GM12891 (cell line): ENCODE data around the gene GNB1.

ENCODE experiments used
- PAX5 ChIP-seq: IDR thresholded peaks from 2 replicates; pipeline ENCODE4 v1.6.1; 2011; ENCODE audit warnings: low read length, moderate library complexity, mild to moderate bottlenecking; ENCODE audit not compliant: insufficient read depth, severe bottlenecking
- POLR2A ChIP-seq: IDR thresholded peaks from 2 replicates; pipeline ENCODE4 v1.6.1; 2011; ENCODE audit warnings: low read depth, low read length, control low read depth
- POLR2AphosphoS5 ChIP-seq: IDR thresholded peaks from 2 replicates; pipeline ENCODE4 v1.6.1; 2011; ENCODE audit warnings: low read depth, low read length, control low read depth
- POU2F2 ChIP-seq: IDR thresholded peaks from 2 replicates; pipeline ENCODE4 v1.6.1; 2011; ENCODE audit warnings: low read depth, mild to moderate bottlenecking, control low read depth, low read length, moderate library complexity
- TAF1 ChIP-seq: IDR thresholded peaks from 2 replicates; pipeline ENCODE4 v1.6.1; 2011; ENCODE audit warnings: low read depth, low read length, control low read depth

DNA sequence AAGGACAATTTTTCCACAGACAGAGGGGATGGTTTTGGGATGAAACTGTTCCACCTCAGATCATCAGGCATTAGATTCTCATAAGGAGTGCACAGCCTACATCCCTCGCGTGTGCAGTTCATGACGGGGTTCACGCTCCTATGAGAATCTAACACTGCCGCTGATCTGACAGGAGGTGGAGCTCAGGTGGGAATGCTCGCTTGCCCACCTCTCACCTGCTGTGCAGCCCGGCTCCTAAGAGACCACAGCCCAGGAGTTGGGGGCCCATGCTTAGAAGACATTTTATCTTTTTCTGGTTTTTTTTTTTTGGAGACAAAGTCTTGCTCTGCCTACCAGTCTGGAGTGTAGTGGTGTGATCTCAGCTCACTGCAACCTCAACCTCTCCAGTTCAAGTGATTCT, 16.0 kb downstream of the GNB1 start:
- TF ChIP-seq POLR2A (no peak), TAF1 (no peak), POU2F2 (no peak), POLR2AphosphoS5 (no peak; the same call in 1 of the 2 replicates), PAX5 (no peak)
